A549 (cell line): ENCODE measurements around the gene CYP4F8. TPM values are rescaled to one million over a fixed set of nuclear protein-coding genes. Genes with fewer than 3 reads are reported as not detected.

Experiments
- ATAC-seq, 2 experiments: fragments of 200-7000 bp in 1 of 2; fragments of >200 bp in 1 of 2; cut with Nextera tagmentation in 1 of 2; cut with Tn5 transposase in 1 of 2; 3 replicates each; pipeline versions ENCODE4 v1.8.0 to v1.9.1; 2018 to 2020; ENCODE audit warnings: mild to moderate bottlenecking in 1 of 2, moderate library complexity in 1 of 2
- CTCF ChIA-PET: fragments of 300-600 bp; sonication (Branson Sonifier 250); formaldehyde crosslinking; extraction: SDS; loops from one replicate; lab custom pipeline; 2021; ENCODE audit warnings: antibody characterized with exemption, inconsistent platforms; lab: Yijun Ruan, JAX
- POLR2A ChIA-PET: fragments of 350-600 bp; formaldehyde crosslinking; extraction: SDS; loops from one replicate; lab custom pipeline; 2021; ENCODE audit warnings: antibody characterized with exemption, inconsistent platforms; lab: Yijun Ruan, JAX
- DNase-seq, 2 experiments: peaks; one replicate each; pipeline versions ENCODE4 v3.0.0 to v3.0.0-alpha.2; 2011 to 2016; ENCODE audit warnings: low read depth in 1 of 2, low spot score in 1 of 2
- FAIRE-seq: peaks from 2 replicates; lab custom pipeline; 2011; peaks lifted over from hg19 to GRCh38; lab: Jason Lieb, UNC
- H3K27ac ChIP-seq, 2 experiments: fragments of >200 bp; sonication (Bioruptor Twin); formaldehyde crosslinking; 3 replicates each; pipeline ENCODE4 v1.5.1; 2016 to 2017
- H3K4me1 ChIP-seq: fragments of >200 bp; sonication (Bioruptor Twin); formaldehyde crosslinking; 3 replicates; pipeline ENCODE4 v1.6.1; 2016
- H3K4me2 ChIP-seq: fragments of >200 bp; sonication (Bioruptor Twin); formaldehyde crosslinking; 3 replicates; pipeline ENCODE4 v1.6.1; 2016
- H3K4me3 ChIP-seq: fragments of >200 bp; sonication (Bioruptor Twin); formaldehyde crosslinking; 3 replicates; pipeline ENCODE4 v1.5.1; 2016
- H3K9me3 ChIP-seq: fragments of >200 bp; sonication (Bioruptor Twin); formaldehyde crosslinking; 3 replicates; pipeline ENCODE4 v1.6.1; 2016
- CBX8 ChIP-seq: fragments of 200-600 bp; sonication (generic); IDR thresholded peaks from 2 replicates; pipeline ENCODE4 v1.6.1; 2016
- EHMT2 ChIP-seq: fragments of 200-600 bp; sonication (generic); IDR thresholded peaks from 2 replicates; pipeline ENCODE4 v1.6.1; 2016; ENCODE audit warnings: antibody characterized with exemption, low read depth, mild to moderate bottlenecking, moderate library complexity
- EP300 ChIP-seq, 2 experiments: fragments of >200 bp; sonication (Bioruptor Twin); formaldehyde crosslinking; IDR thresholded peaks; 2 replicates in 1 of 2; 3 replicates in 1 of 2; pipeline ENCODE4 v1.6.1; 2016 to 2017
- ESRRA ChIP-seq: fragments of 150-350 bp; IDR thresholded peaks from 2 replicates; pipeline ENCODE4 v1.6.1; 2014; ENCODE audit warnings: mild to moderate bottlenecking, low read length, borderline replicate concordance
- FOSL2 ChIP-seq, 2 experiments: fragments of 450-650 bp in 1 of 2; fragments of >200 bp in 1 of 2; sonication (Bioruptor Twin) in 1 of 2; formaldehyde crosslinking; IDR thresholded peaks; 2 replicates each; pipeline versions ENCODE4 v1.5.0 to v1.6.1; 2016 to 2020; ENCODE audit warnings: mild to moderate bottlenecking in 1 of 2, moderate library complexity in 1 of 2
- GATA3 ChIP-seq: IDR thresholded peaks from 2 replicates; pipeline ENCODE4 v1.6.1; 2012; ENCODE audit warnings: borderline replicate concordance
- HDAC2 ChIP-seq: fragments of 200-600 bp; sonication (generic); IDR thresholded peaks from 2 replicates; pipeline ENCODE4 v1.6.1; 2016
- HOXA7 ChIP-seq: fragments of 250-450 bp; sonication (Bioruptor Pico); IDR thresholded peaks from 2 replicates; pipeline ENCODE4 v1.5.0; 2020; ENCODE audit warnings: mild to moderate bottlenecking, moderate library complexity
- KDM1A ChIP-seq: fragments of 200-600 bp; sonication (generic); IDR thresholded peaks from 2 replicates; pipeline ENCODE4 v1.6.1; 2016; ENCODE audit warnings: low read depth, mild to moderate bottlenecking
- NR3C1 ChIP-seq: fragments of >200 bp; sonication (Bioruptor Twin); formaldehyde crosslinking; IDR thresholded peaks from 3 replicates; pipeline ENCODE4 v1.6.1; 2017
- PHF8 ChIP-seq: fragments of 200-600 bp; sonication (generic); IDR thresholded peaks from 2 replicates; pipeline ENCODE4 v1.6.1; 2016; ENCODE audit warnings: low read depth, mild to moderate bottlenecking, antibody characterized with exemption, moderate library complexity, borderline replicate concordance
- POLR2AphosphoS2 ChIP-seq: conservative IDR thresholded peaks from 2 replicates; pipeline ENCODE4 v1.6.1; 2012; ENCODE audit warnings: low read length, improper control_type of control experiment, inconsistent platforms
- RAD21 ChIP-seq, 2 experiments: fragments of >200 bp in 1 of 2; sonication (Bioruptor Twin) in 1 of 2; formaldehyde crosslinking in 1 of 2; IDR thresholded peaks in 1 of 2; conservative IDR thresholded peaks in 1 of 2; 2 replicates in 1 of 2; 3 replicates in 1 of 2; pipeline ENCODE4 v1.6.1; 2012 to 2018; ENCODE audit warnings: inconsistent platforms in 1 of 2
- RARB ChIP-seq: fragments of 250-450 bp; sonication (Bioruptor Pico); IDR thresholded peaks from 2 replicates; pipeline ENCODE4 v1.8.0; 2021; ENCODE audit warnings: mild to moderate bottlenecking, moderate library complexity
- RFX5 ChIP-seq: fragments of 450-650 bp; IDR thresholded peaks from 2 replicates; pipeline ENCODE4 v1.7.1; 2014; ENCODE audit warnings: antibody characterized with exemption, mild to moderate bottlenecking, moderate library complexity
- ZC3H11A ChIP-seq: fragments of 450-650 bp; IDR thresholded peaks from 2 replicates; pipeline ENCODE4 v1.6.1; 2014; ENCODE audit warnings: antibody characterized with exemption, mild to moderate bottlenecking
- ZFP36 ChIP-seq: fragments of 450-650 bp; IDR thresholded peaks from 2 replicates; pipeline ENCODE4 v1.6.1; 2014; ENCODE audit warnings: borderline replicate concordance; ENCODE audit not compliant: partially characterized antibody
- ZNF302 ChIP-seq: fragments of 250-450 bp; sonication (Bioruptor Pico); IDR thresholded peaks from 2 replicates; pipeline ENCODE4 v1.9.0; 2021; ENCODE audit warnings: inconsistent platforms, mild to moderate bottlenecking, moderate library complexity
- WGBS: methylation state at CpG from one replicate; pipeline ENCODE4 v1.1.6; 2017; ENCODE audit errors: missing lambda C conversion rate; 5-methylcytosine and 5-hydroxymethylcytosine counted together
- polyA plus RNA-seq, 4 experiments: library from polyadenylated mRNA; depleted of rRNA in 3 of 4; stranded (reverse); fragments of >200 nt; fragmentation: RNase III in 1 of 4; extraction: RNeasy Plus Mini Kit Qiagen cat#74134 plus additional on column Dnase treatment in 1 of 4; gene quantifications; 2 replicates in 3 of 4; 3 replicates in 1 of 4; pipeline ENCODE4 v1.2.3, GENCODE V29; 2011 to 2017
- TF ChIP-seq, protein P1 (sequence below): fragments of 450-650 bp; IDR thresholded peaks from 2 replicates; pipeline ENCODE4 v1.6.1; 2014; ENCODE audit warnings: antibody characterized with exemption
- TF ChIP-seq, protein P2 (sequence below): fragments of 150-350 bp; IDR thresholded peaks from 2 replicates; pipeline ENCODE4 v1.6.1; 2014; ENCODE audit warnings: low read depth, mild to moderate bottlenecking, low read length
- TF ChIP-seq, protein P3 (sequence below): fragments of >200 bp; sonication (Bioruptor Twin); formaldehyde crosslinking; IDR thresholded peaks from 3 replicates; pipeline ENCODE4 v1.5.1; 2016
- TF ChIP-seq, protein P4 (sequence below): IDR thresholded peaks from 2 replicates; pipeline ENCODE4 v1.6.1; 2012; ENCODE audit warnings: low read depth, borderline replicate concordance
- TF ChIP-seq, protein P5 (sequence below): fragments of 200-600 bp; sonication (generic); IDR thresholded peaks from 2 replicates; pipeline ENCODE4 v1.6.1; 2016; ENCODE audit warnings: antibody characterized with exemption, mild to moderate bottlenecking, moderate library complexity
- TF ChIP-seq, protein P6 (sequence below): fragments of >200 bp; sonication (Bioruptor Twin); formaldehyde crosslinking; IDR thresholded peaks from 3 replicates; pipeline ENCODE4 v1.6.1; 2016

Gene CYP4F8
- polyA plus RNA-seq, 2 of the 4 experiments (the other 2 are of a cell fraction), result not detected

DNA sequence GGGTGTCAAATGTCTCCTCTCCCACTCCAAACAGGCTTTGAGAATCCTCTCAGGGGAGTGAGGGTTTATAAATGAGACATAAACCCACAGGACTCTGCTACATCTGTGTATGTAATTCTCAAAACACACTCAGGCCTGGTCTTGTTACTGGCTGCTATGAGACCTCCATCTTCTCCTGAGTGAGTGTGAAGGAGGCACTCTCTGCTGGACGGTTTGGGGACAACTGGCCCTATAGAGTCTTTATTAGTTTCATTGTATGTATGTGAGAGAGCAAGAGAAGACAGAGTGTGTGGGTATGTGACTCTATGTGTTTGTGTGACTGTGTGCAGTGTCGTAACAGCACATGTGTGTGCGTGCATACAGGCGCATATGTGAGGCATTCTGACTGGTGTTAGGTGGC lies 48.2 kb downstream of the CYP4F8 start:
- POLR2A ChIA-PET, result no interaction called here

DNA sequence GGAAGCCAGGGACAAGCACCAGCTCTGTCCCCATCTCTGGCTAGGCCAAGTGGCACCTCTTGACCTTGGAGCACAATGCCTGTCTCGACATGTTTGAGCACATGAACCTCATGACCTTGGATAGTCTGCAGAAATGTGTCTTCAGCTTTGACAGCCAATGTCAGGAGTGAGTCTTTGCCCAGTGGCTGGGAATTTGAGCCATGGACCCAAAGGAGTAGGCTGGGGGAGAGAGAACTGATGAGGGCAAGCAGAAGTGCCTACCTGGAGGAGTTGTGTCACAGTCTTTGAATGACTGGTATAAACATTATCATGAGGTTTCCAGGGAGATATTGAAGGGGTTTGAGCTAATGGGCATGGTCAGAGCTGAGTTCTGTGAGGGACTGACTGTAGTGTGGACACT lies 51.2 kb downstream of the CYP4F8 start:
- CTCF ChIA-PET, result no interaction called here
- no CpG with 5 or more reads among the region's 1 CpG for WGBS
- FAIRE-seq (no peak), ATAC-seq (no peak), DNase-seq (no peak)
- H3K4me1 ChIP-seq, result no peaks in the 10 kb centered on the region
- no peak overlapping the region for H3K4me2 ChIP-seq
- no peak overlapping the region for H3K27ac ChIP-seq
- TF ChIP-seq, protein P1, sequence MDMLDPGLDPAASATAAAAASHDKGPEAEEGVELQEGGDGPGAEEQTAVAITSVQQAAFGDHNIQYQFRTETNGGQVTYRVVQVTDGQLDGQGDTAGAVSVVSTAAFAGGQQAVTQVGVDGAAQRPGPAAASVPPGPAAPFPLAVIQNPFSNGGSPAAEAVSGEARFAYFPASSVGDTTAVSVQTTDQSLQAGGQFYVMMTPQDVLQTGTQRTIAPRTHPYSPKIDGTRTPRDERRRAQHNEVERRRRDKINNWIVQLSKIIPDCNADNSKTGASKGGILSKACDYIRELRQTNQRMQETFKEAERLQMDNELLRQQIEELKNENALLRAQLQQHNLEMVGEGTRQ, result no peak
- TF ChIP-seq NR3C1 (no peak), KDM1A (no peak), POLR2AphosphoS2 (no peak)
- no peaks in the 10 kb centered on the region for H3K9me3 ChIP-seq
- POLR2A ChIA-PET, result no interaction called here
- H3K4me3 ChIP-seq, result no peak overlapping the region

More for the DNA sequence above, 48.2 kb downstream of the CYP4F8 start:
- no peak for ATAC-seq
- TF ChIP-seq, protein P2, sequence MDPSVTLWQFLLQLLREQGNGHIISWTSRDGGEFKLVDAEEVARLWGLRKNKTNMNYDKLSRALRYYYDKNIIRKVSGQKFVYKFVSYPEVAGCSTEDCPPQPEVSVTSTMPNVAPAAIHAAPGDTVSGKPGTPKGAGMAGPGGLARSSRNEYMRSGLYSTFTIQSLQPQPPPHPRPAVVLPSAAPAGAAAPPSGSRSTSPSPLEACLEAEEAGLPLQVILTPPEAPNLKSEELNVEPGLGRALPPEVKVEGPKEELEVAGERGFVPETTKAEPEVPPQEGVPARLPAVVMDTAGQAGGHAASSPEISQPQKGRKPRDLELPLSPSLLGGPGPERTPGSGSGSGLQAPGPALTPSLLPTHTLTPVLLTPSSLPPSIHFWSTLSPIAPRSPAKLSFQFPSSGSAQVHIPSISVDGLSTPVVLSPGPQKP, result no peak
- TF ChIP-seq, protein P3, sequence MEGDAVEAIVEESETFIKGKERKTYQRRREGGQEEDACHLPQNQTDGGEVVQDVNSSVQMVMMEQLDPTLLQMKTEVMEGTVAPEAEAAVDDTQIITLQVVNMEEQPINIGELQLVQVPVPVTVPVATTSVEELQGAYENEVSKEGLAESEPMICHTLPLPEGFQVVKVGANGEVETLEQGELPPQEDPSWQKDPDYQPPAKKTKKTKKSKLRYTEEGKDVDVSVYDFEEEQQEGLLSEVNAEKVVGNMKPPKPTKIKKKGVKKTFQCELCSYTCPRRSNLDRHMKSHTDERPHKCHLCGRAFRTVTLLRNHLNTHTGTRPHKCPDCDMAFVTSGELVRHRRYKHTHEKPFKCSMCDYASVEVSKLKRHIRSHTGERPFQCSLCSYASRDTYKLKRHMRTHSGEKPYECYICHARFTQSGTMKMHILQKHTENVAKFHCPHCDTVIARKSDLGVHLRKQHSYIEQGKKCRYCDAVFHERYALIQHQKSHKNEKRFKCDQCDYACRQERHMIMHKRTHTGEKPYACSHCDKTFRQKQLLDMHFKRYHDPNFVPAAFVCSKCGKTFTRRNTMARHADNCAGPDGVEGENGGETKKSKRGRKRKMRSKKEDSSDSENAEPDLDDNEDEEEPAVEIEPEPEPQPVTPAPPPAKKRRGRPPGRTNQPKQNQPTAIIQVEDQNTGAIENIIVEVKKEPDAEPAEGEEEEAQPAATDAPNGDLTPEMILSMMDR, result no peak
- TF ChIP-seq ZFP36 (no peak), RARB (CRISPR knock-in tag) (no peak), ESRRA (no peak), RFX5 (no peak), ZNF302 (CRISPR knock-in tag) (no peak), RAD21 (conservative IDR thresholded peaks at IDR 0.05 in 1 of 2, IDR thresholded peaks at IDR 0.05 in 1 of 2) (no peak), PHF8 (no peak), CBX8 (no peak)
- TF ChIP-seq, protein P4, sequence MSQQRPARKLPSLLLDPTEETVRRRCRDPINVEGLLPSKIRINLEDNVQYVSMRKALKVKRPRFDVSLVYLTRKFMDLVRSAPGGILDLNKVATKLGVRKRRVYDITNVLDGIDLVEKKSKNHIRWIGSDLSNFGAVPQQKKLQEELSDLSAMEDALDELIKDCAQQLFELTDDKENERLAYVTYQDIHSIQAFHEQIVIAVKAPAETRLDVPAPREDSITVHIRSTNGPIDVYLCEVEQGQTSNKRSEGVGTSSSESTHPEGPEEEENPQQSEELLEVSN, result no peak
- CTCF ChIA-PET, result no interaction called here
- no peak for DNase-seq
- 88% methylated on average over 4 of the region's 4 CpGs for WGBS
- Histone ChIP-seq H3K4me3 (no peak overlapping the region), H3K4me2 (no peak overlapping the region), H3K27ac (no peak overlapping the region), H3K4me1 (no peaks in the 10 kb centered on the region), H3K9me3 (no peaks in the 10 kb centered on the region)
- FAIRE-seq, result no peak

DNA sequence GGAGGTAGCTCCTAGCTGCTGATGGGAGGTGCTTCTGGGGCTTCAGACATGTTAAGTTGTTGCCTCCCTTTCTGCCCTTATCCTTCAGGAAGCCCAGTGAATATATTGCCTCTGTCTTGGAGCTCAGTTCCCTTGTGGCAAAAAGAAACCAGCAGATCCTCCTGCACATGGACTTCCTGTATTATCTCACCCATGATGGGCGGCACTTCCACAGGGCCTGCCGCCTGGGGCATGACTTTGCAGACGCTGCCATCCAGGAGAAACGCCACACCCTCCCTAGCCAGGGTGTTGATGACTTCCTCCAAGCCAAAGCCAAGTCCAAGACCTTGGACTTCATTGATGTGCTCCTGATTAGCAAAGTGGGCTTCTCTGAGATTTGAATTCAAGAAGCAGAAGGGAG lies 51.9 kb downstream of the CYP4F8 start:
- no peak for FAIRE-seq
- H3K4me2 ChIP-seq, result no peak overlapping the region
- no peaks in the 10 kb centered on the region for H3K9me3 ChIP-seq
- no peaks in the 10 kb centered on the region for H3K4me1 ChIP-seq
- H3K4me3 ChIP-seq, result no peak overlapping the region
- TF ChIP-seq, protein P5, sequence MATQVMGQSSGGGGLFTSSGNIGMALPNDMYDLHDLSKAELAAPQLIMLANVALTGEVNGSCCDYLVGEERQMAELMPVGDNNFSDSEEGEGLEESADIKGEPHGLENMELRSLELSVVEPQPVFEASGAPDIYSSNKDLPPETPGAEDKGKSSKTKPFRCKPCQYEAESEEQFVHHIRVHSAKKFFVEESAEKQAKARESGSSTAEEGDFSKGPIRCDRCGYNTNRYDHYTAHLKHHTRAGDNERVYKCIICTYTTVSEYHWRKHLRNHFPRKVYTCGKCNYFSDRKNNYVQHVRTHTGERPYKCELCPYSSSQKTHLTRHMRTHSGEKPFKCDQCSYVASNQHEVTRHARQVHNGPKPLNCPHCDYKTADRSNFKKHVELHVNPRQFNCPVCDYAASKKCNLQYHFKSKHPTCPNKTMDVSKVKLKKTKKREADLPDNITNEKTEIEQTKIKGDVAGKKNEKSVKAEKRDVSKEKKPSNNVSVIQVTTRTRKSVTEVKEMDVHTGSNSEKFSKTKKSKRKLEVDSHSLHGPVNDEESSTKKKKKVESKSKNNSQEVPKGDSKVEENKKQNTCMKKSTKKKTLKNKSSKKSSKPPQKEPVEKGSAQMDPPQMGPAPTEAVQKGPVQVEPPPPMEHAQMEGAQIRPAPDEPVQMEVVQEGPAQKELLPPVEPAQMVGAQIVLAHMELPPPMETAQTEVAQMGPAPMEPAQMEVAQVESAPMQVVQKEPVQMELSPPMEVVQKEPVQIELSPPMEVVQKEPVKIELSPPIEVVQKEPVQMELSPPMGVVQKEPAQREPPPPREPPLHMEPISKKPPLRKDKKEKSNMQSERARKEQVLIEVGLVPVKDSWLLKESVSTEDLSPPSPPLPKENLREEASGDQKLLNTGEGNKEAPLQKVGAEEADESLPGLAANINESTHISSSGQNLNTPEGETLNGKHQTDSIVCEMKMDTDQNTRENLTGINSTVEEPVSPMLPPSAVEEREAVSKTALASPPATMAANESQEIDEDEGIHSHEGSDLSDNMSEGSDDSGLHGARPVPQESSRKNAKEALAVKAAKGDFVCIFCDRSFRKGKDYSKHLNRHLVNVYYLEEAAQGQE, result no peak
- TF ChIP-seq EP300 (IDR thresholded peaks at IDR 0.05) (no peak), EHMT2 (no peak), ZC3H11A (no peak), HDAC2 (no peak), HOXA7 (CRISPR knock-in tag) (no peak), GATA3 (no peak), FOSL2 (IDR thresholded peaks at IDR 0.05) (no peak), FOSL2 (CRISPR knock-in tag; IDR thresholded peaks at IDR 0.05) (no peak)
- TF ChIP-seq, protein P6, sequence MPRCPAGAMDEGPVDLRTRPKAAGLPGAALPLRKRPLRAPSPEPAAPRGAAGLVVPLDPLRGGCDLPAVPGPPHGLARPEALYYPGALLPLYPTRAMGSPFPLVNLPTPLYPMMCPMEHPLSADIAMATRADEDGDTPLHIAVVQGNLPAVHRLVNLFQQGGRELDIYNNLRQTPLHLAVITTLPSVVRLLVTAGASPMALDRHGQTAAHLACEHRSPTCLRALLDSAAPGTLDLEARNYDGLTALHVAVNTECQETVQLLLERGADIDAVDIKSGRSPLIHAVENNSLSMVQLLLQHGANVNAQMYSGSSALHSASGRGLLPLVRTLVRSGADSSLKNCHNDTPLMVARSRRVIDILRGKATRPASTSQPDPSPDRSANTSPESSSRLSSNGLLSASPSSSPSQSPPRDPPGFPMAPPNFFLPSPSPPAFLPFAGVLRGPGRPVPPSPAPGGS, result no peak
- no peak overlapping the region for H3K27ac ChIP-seq
- 27% methylated on average over 2 of the region's 4 CpGs for WGBS
- no peak for DNase-seq
- CTCF ChIA-PET, result no interaction called here
- ATAC-seq, result no peak
- POLR2A ChIA-PET, result no interaction called here
